Stimulated activated CD4-positive, alpha-beta T cell treated with anti-CD3 and anti-CD28 coated beads, TNF-alpha, amount 100 ng/mL, for 4 hours (primary cell): ENCODE data around the gene KCNJ13.

Experiments
- DNase-seq, 3 experiments: peaks; one replicate each; pipeline ENCODE4 v3.0.0-alpha.2; 2020; ENCODE audit warnings: low read depth in 3 of 3

The KCNJ13 gene

GRCh38 chr2:232776435-232776834 is at the start of gene KCNJ13:
TSS of gene KCNJ13 (minus strand) at chr2:232776565. CDS start at chr2:232771362, 5,203 bp downstream.
- DNase-seq = no peak

GRCh38 chr2:232817756-232818155 is 41.4 kb upstream of the KCNJ13 start:
- no peak for DNase-seq

GRCh38 chr2:232816657-232817056 is 40.3 kb upstream of the KCNJ13 start:
- no peak for DNase-seq

- no peak for DNase-seq
Measured at GRCh38 chr2:232815569-232815968, 39.2 kb upstream of the KCNJ13 start.

GRCh38 chr2:232810444-232810843 is 34.1 kb upstream of the KCNJ13 start:
- no peak for DNase-seq

- DNase-seq = no peak
Measured at GRCh38 chr2:232809349-232810124, 33.2 kb upstream of the KCNJ13 start.

- no peak for DNase-seq
Measured at GRCh38 chr2:232802091-232802490, 25.7 kb upstream of the KCNJ13 start.

- DNase-seq = no peak
Measured at GRCh38 chr2:232800166-232800565, 23.8 kb upstream of the KCNJ13 start.

GRCh38 chr2:232798187-232798586 is 21.8 kb upstream of the KCNJ13 start:
- DNase-seq = no peak

- DNase-seq = no peak
Measured at GRCh38 chr2:232795920-232796319, 19.6 kb upstream of the KCNJ13 start.

GRCh38 chr2:232794981-232795380 is 18.6 kb upstream of the KCNJ13 start:
- DNase-seq = no peak

GRCh38 chr2:232793271-232793670 is 16.9 kb upstream of the KCNJ13 start:
- no peak for DNase-seq

GRCh38 chr2:232791518-232791917 is 15.2 kb upstream of the KCNJ13 start:
- no peak for DNase-seq

GRCh38 chr2:232789082-232789481 is 12.7 kb upstream of the KCNJ13 start:
- DNase-seq = no peak

- no peak for DNase-seq
Measured at GRCh38 chr2:232787806-232788205, 11.4 kb upstream of the KCNJ13 start.

GRCh38 chr2:232783278-232783677 is 6.9 kb upstream of the KCNJ13 start:
- no peak for DNase-seq

- no peak for DNase-seq
Measured at GRCh38 chr2:232781765-232782164, 5.4 kb upstream of the KCNJ13 start.

- DNase-seq = no peak
Measured at GRCh38 chr2:232779934-232780333, 3.6 kb upstream of the KCNJ13 start.

- DNase-seq = no peak
Measured at GRCh38 chr2:232779465-232779864, 3.1 kb upstream of the KCNJ13 start.

- DNase-seq = no peak
Measured at GRCh38 chr2:232777276-232777675, 911 bp upstream of the KCNJ13 start.

GRCh38 chr2:232773815-232774214 is 2.5 kb downstream of the KCNJ13 start:
- DNase-seq = no peak

- no peak for DNase-seq
Measured at GRCh38 chr2:232772531-232772930, 3.8 kb downstream of the KCNJ13 start.

- DNase-seq = no peak
Measured at GRCh38 chr2:232771870-232772269, 4.5 kb downstream of the KCNJ13 start.

GRCh38 chr2:232770207-232770606 is 6.2 kb downstream of the KCNJ13 start:
- no peak for DNase-seq
